DMS 273 treated with DMSO at 0.1 percent for 48 hours (cell line): Measurements from ENCODE around the gene MYL4.
"Not testable (repeated sequence)": the region's sequence is repeated elsewhere in the genome, so short reads cannot be mapped to it uniquely, and the experiment has no call there.

Experiments used
- DNase-seq: peaks from one replicate; lab custom pipeline; 2025; lab: John Stamatoyannopoulos, UW

The MYL4 gene

GRCh38 chr17:47208744-47209488 lies at the start of gene MYL4:
MYL4 (plus strand) TSS chr17:47209348; CDS start chr17:47209423, 75 bp downstream.
- no peak for DNase-seq

DNA sequence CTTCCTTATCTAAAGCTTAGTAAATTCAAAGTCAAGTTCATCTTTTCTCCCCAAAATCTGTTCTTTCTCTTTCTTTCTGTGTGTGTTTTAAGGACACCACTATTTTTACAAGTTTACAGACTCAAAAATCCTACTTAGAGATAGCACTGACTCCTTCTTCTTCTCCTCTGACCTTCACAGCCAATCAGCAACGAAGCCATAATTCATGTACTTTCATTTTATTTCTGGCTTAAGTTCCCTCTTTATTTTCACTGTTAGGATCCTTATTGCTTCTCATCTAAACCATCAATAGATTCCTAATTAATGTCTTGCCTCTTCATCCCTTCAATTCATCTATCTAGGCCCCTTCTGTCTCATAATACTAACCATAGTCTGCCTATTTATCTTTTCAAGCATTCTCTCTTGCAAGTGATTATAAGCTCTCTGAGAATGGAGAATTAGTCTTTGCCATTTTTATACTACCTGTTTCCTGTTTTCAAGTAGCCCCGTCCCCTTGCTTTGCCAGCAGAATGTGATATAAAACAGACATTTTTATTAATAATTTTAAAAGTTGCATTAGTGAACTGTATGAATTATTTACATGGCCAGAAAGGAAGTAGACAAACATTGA lies 47.0 kb upstream of the MYL4 start:
- DNase-seq, result no peak

- DNase-seq, result no peak
These were observed 44.9 kb upstream of the MYL4 start for GRCh38 chr17:47164263-47164662.

GRCh38 chr17:47165137-47165536 lies 44.0 kb upstream of the MYL4 start:
- no peak for DNase-seq

GRCh38 chr17:47166854-47167253 lies 42.3 kb upstream of the MYL4 start:
- not testable (repeated sequence) for DNase-seq

- not testable (repeated sequence) for DNase-seq
These were observed 40.3 kb upstream of the MYL4 start for GRCh38 chr17:47168896-47169295.

DNA sequence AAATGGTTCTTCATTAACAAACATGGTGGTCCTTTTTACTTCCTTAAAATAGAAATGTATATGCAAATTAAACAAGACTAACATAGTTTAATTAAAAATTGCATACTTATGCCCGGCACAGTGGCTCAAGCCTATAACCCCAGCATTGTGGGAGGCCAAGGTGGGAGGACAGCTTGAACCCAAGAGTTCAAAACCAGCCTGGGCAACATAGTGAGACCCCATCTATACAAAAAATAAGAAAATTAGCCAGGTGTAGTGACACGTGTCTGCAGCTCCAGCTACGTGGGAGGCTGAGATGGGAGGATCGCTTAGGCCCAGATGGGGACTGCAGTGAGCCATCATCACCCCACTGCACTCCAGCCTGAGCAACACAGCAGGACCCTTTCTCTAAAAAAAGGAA lies 38.4 kb upstream of the MYL4 start:
- no peak for DNase-seq

GRCh38 chr17:47172696-47173565 lies 36.2 kb upstream of the MYL4 start:
- no peak for DNase-seq

- not testable (repeated sequence) for DNase-seq
These were observed 34.3 kb upstream of the MYL4 start for GRCh38 chr17:47174823-47175222.

DNA sequence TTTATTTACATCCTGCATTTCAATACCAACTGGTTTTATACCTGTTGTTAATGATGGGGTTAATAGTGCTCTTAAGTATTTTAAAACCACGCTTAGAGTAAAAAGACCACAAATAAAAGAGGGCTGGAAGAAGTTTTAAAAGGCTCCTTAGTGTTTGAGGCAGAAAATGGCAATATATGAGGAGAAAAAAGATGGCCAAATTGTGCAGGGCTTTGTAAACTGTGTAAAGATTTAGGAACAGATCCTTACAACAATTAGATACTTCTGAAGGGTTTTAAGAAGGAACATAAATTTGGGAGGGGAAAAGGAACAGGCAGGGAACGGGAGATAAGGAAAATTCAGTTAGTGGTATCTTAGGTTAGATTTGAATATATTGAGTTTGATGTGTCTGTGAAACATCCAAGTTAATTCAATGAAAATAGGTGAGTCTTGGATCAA lies 32.7 kb upstream of the MYL4 start:
- DNase-seq, result no peak

DNA sequence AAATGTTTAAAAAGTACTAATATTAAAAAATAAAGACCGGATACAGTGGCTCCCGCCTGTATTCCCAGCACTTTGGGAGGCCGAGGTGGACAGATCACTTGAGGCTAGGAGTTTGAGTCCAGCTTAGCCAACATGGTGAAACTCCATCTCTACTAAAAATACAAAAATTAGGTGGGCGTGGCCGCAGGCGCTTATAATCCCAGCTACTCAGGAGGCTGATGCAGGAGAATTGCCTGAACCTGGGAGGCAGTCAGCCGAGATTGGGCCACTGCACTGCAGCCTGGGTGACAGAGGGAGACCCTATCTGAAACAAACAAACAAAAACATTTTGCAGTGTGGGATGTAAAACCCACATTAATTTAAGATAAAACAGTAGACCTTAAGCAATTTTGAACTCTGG lies 31.9 kb upstream of the MYL4 start:
- DNase-seq, result no peak

- no peak for DNase-seq
These were observed 30.0 kb upstream of the MYL4 start for GRCh38 chr17:47179141-47179540.

GRCh38 chr17:47180337-47180736 lies 28.8 kb upstream of the MYL4 start:
- DNase-seq, result no peak

GRCh38 chr17:47180988-47181387 lies 28.2 kb upstream of the MYL4 start:
- DNase-seq, result not testable (repeated sequence)

DNA sequence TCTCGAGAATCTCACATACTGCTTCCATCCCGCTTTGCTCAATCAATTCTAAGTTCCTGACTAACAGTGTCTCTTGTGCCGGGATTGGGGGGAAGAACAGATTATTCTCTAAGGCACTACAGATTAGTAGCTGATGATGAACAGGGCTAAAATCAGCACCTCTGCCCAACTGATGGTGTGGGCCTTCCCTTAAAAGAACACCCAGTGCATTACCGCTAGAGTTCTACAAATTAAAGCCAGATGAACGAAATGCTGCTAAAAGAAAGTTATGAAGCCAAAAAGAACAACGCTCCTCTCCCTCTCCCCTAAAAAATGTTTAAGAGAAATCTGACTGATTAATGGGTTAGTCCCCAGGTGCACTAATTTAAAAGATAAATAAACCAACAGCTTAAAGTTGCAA lies 24.5 kb upstream of the MYL4 start:
- DNase-seq, result no peak

DNA sequence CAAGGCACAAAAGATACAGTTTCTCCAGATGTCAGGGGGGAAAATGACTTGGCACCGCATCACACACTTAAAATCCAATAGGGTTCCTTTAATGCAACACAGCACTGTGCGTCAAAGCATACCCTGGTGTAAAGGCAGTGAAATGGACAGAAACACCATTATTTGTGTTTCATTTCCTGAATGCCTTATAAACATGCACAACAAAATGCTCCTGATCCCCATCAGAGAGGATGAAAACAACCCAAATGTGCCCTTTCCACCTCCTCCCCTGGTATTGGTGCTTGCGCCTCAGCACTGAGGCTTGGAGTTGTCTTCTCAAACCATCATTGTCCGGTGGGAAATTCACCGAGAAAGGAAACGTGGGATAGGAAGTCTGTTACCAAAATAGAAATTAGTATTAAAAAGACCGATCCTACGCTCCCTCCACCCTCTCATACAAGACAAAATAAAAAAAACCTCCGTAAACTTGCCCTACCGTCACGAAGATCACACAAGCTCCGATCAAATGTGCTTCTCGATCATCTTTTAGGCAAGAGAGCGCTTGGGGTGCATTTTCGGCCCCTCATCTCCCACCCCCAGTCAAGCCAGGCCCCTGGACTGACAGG lies 20.8 kb upstream of the MYL4 start:
- DNase-seq, result peak; percentile 26

DNA sequence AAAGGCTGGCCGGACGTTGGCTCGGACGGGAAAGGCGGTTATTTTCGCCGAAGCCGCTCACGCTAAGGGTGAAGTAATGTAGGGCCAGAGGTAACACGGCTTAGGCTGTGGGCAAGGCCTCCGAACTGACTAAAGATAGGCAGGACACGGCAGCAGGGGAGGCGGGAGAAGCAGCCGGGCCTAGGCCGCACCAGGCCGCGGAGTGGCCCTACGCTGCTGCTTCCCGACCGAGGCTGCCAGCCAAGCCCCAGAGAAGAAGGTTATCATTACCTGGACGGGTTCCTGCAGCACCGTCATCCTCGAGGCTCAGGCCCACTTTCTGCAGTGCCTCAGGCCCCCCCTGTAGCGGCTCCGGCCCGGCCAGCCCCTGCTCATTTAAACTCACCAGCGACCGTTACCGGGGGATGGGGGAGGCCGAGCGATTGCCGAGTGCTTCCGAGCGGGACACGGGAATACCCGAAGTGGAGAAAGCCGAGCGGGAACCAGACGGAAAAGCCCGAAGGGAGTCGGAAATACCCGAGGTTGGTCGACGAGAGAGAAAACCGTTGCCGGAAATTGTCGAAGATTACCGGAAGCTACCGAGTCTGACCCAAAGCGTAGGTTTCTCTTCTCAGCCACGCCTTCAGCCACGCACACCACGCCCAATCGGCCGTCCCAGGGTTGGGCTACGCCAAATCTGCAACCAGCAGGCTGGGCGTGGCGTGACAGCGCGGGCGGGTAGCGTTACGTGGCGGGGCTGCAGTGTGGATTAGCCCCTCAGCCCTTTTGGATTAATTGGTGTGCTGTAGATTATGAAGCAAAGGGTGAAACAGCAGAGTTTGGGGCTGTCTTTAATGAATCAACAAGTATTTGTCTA lies 20.0 kb upstream of the MYL4 start, which contains the start of gene CDC27:
Gene CDC27 (minus strand): TSS at position 420 of the 856 bp plus-strand sequence. CDS start 123 bp downstream, at position 297.
- DNase-seq, result peak; percentile 95

GRCh38 chr17:47189732-47190237 lies 19.4 kb upstream of the MYL4 start:
- no peak for DNase-seq

GRCh38 chr17:47190243-47190642 lies 18.9 kb upstream of the MYL4 start:
- no peak for DNase-seq

GRCh38 chr17:47190770-47191169 lies 18.4 kb upstream of the MYL4 start:
- DNase-seq, result no peak

GRCh38 chr17:47192554-47192953 lies 16.6 kb upstream of the MYL4 start:
- DNase-seq, result no peak
